GM19455 (cell line): ENCODE measurements around the gene MMP7.
A peak's percentile ranks its signal among the peaks of the same experiment; 100 is the strongest.

Experiments
- ATAC-seq: cut with Tn5 transposase; IDR thresholded peaks from one replicate; pipeline ENCODE4 v1.9.1; 2021; ENCODE audit not compliant: unreplicated experiment

MMP7 gene

GRCh38 chr11:102530558-102530957 is at the start of gene MMP7:
TSS of gene MMP7 (minus strand) at chr11:102530747. CDS start at chr11:102530700, 47 bp downstream.
- no peak for ATAC-seq

GRCh38 chr11:102577723-102578122 is 47.2 kb upstream of the MMP7 start:
- no peak for ATAC-seq

GRCh38 chr11:102577182-102577581 is 46.6 kb upstream of the MMP7 start:
- peak; percentile 54 for ATAC-seq

GRCh38 chr11:102576350-102576749 is 45.8 kb upstream of the MMP7 start:
- ATAC-seq, result no peak

GRCh38 chr11:102575012-102575411 is 44.5 kb upstream of the MMP7 start:
- no peak for ATAC-seq

- ATAC-seq, result no peak
Measured at GRCh38 chr11:102573851-102574250, 43.3 kb upstream of the MMP7 start.

GRCh38 chr11:102572554-102573220 is 42.1 kb upstream of the MMP7 start:
- ATAC-seq, result no peak

GRCh38 chr11:102568851-102569250 is 38.3 kb upstream of the MMP7 start:
- no peak for ATAC-seq

- no peak for ATAC-seq
Measured at GRCh38 chr11:102566112-102566511, 35.6 kb upstream of the MMP7 start.

GRCh38 chr11:102564110-102564509 is 33.6 kb upstream of the MMP7 start:
- ATAC-seq, result no peak

GRCh38 chr11:102561636-102562035 is 31.1 kb upstream of the MMP7 start:
- no peak for ATAC-seq

- ATAC-seq, result peak; percentile 78
Measured at GRCh38 chr11:102560555-102561011, 30.0 kb upstream of the MMP7 start.

- ATAC-seq, result peak; percentile 41
Measured at GRCh38 chr11:102559839-102560238, 29.3 kb upstream of the MMP7 start.

GRCh38 chr11:102555091-102555490 is 24.5 kb upstream of the MMP7 start:
- no peak for ATAC-seq

GRCh38 chr11:102553835-102554282 is 23.3 kb upstream of the MMP7 start:
- ATAC-seq, result peak; percentile 75

- ATAC-seq, result no peak
Measured at GRCh38 chr11:102552447-102553194, 22.1 kb upstream of the MMP7 start.

- ATAC-seq, result no peak
Measured at GRCh38 chr11:102552020-102552419, 21.5 kb upstream of the MMP7 start.

- no peak for ATAC-seq
Measured at GRCh38 chr11:102551169-102551781, 20.7 kb upstream of the MMP7 start.

GRCh38 chr11:102546923-102547471 is 16.4 kb upstream of the MMP7 start:
- ATAC-seq, result peak; percentile 59

- ATAC-seq, result peak; percentile 56
Measured at GRCh38 chr11:102546427-102546826, 15.9 kb upstream of the MMP7 start.

GRCh38 chr11:102545701-102546100 is 15.2 kb upstream of the MMP7 start:
- ATAC-seq, result no peak

- ATAC-seq, result no peak
Measured at GRCh38 chr11:102544594-102544993, 14.0 kb upstream of the MMP7 start.
